ENCODE results near the gene COL4A2.

Gene COL4A2

DNA sequence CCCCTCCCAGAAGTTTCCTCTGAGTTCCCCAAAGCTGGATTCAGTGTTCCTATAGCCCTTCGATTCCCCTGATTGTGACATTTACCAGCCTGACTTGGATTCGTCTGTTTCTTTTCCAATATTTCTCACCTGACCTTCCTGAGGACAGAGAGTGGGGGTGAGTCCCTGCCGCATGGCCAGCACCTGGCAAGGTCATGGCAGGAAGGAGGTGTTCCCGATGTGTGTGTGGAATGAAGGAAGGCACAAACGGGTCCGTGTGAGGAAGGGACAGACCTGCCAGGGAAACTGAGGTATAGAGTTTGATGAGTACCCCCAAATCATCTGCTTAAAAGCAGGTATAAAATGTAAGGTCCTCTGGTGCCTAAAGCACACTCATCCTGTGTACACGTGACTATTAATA, 3.4 kb upstream of the COL4A2 start:
- Histone ChIP-seq H3K27me3 (ENCODE audit: insufficient read depth, low read depth, severe bottlenecking) (peaks cover 4% of the 10 kb centered on the region), H3K27ac (no peak overlapping the region), H3K9me3 (ENCODE audit: severe bottlenecking) (no peaks in the 10 kb centered on the region), H3K36me3 (peaks cover under 1% of the 10 kb centered on the region), H3K4me3 (ENCODE audit: low read depth, low read length) (no peak overlapping the region)
- peak; percentile 5 for DNase-seq
- TF ChIP-seq CTCF (IDR thresholded peaks at IDR 0.05; ENCODE audit: low read depth, low read length), result no peak

DNA sequence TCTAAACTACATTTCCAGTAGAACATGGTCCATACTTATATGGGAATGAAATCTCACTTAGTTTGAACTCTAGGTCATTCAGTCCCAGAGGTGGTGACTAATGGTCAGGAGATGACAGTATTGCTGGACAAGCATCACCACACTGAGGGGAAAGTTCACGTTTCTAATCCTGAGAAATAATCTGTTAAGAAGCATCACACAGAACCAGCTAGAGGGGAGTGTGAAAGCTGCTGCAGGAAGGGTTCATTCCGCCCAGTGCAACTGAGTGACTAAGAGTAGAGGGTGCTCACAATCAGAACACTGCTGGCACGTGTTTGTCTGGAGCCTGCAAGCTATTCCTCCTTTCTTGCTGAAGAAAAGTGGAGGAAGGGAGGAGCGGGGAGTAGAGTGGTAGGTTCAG, 2.8 kb upstream of the COL4A2 start:
- no peak for TF ChIP-seq CTCF (IDR thresholded peaks at IDR 0.05; ENCODE audit: low read depth, low read length)
- Histone ChIP-seq H3K9me3 (ENCODE audit: severe bottlenecking) (no peaks in the 10 kb centered on the region), H3K4me3 (ENCODE audit: low read depth, low read length) (no peak overlapping the region), H3K27ac (no peak overlapping the region), H3K36me3 (peaks cover 5% of the 10 kb centered on the region), H3K27me3 (ENCODE audit: insufficient read depth, low read depth, severe bottlenecking) (peaks cover 4% of the 10 kb centered on the region)
- DNase-seq, result peak; percentile 48

DNA sequence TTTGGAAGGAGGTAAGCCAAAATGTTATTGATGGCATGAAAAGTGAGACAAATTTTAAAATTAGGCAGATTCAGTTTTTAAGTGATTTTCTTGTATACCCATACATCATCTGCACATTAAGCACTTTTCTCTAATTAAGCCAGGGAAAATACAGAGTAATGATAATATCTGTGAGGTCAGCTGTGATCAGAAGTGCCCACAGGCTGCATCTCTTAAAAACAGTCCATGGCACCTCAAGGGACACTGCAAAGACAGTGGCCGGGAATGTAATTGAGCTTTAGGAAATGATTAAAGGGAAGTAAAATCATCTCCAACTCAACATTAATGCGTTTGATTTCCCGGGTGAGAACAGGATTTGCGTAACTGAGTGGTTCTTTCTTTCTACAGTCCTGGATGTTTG, 2.1 kb upstream of the COL4A2 start:
- Histone ChIP-seq H3K27ac (no peak overlapping the region), H3K4me3 (ENCODE audit: low read depth, low read length) (no peak overlapping the region), H3K27me3 (ENCODE audit: insufficient read depth, low read depth, severe bottlenecking) (peaks cover 4% of the 10 kb centered on the region), H3K36me3 (peaks cover 8% of the 10 kb centered on the region), H3K9me3 (ENCODE audit: severe bottlenecking) (no peaks in the 10 kb centered on the region)
- TF ChIP-seq CTCF (IDR thresholded peaks at IDR 0.05; ENCODE audit: low read depth, low read length), result no peak
- no peak for DNase-seq

GRCh38 chr13:110305544-110305943, 1.5 kb upstream of the COL4A2 start:
- peaks cover 4% of the 10 kb centered on the region for H3K27me3 ChIP-seq (ENCODE audit: insufficient read depth, low read depth, severe bottlenecking)
- no peak for DNase-seq
- peaks cover 8% of the 10 kb centered on the region for H3K36me3 ChIP-seq
- H3K27ac ChIP-seq, result no peak overlapping the region
- TF ChIP-seq CTCF (IDR thresholded peaks at IDR 0.05; ENCODE audit: low read depth, low read length), result no peak
- H3K9me3 ChIP-seq (ENCODE audit: severe bottlenecking), result no peaks in the 10 kb centered on the region
- H3K4me3 ChIP-seq (ENCODE audit: low read depth, low read length), result no peak overlapping the region

DNA sequence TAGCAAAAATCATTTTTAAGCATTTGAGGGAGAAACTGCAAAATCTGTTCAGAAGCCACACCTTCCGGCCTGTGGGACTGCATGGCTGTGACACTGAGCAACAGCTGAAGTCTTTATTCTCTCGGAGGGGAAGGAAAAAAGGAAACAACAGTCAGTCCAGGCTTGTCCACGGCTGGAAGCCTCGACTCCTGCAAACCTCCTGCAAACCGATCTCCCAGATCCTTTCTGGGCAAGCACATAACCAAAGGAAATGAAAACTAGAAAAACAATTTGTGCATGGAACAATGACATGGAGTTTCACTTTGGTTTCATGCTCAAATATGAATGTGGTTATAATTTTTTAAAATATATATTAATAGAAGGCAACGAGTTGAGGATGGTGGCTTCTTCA, 1.1 kb upstream of the COL4A2 start:
- no peak for TF ChIP-seq CTCF (IDR thresholded peaks at IDR 0.05; ENCODE audit: low read depth, low read length)
- DNase-seq, result peak; percentile 8
- H3K4me3 ChIP-seq (ENCODE audit: low read depth, low read length), result no peak overlapping the region
- peaks cover 11% of the 10 kb centered on the region for H3K36me3 ChIP-seq
- H3K9me3 ChIP-seq (ENCODE audit: severe bottlenecking), result no peaks in the 10 kb centered on the region
- peaks cover 4% of the 10 kb centered on the region for H3K27me3 ChIP-seq (ENCODE audit: insufficient read depth, low read depth, severe bottlenecking)
- no peak overlapping the region for H3K27ac ChIP-seq

- peak overlapping the region; percentile 77 for H3K4me3 ChIP-seq (ENCODE audit: low read depth, low read length)
- peak overlapping the region; percentile 31 for H3K27ac ChIP-seq
- H3K27me3 ChIP-seq (ENCODE audit: insufficient read depth, low read depth, severe bottlenecking), result peaks cover 4% of the 10 kb centered on the region
- peaks cover 13% of the 10 kb centered on the region for H3K36me3 ChIP-seq
- H3K9me3 ChIP-seq (ENCODE audit: severe bottlenecking), result no peaks in the 10 kb centered on the region
- no peak for DNase-seq
- no peak for TF ChIP-seq CTCF (IDR thresholded peaks at IDR 0.05; ENCODE audit: low read depth, low read length)
Observed at GRCh38 chr13:110306340-110306959, 634 bp upstream of the COL4A2 start.

All from WERI-Rb-1 (cell line).